ENCODE measurements around the gene SLC16A10. TPM values are rescaled to one million over a fixed set of nuclear protein-coding genes. Genes with fewer than 3 reads are reported as not detected.

Gene SLC16A10
- total RNA-seq, 2 donors from 2014 or later = 8.7 to 13.8 TPM

GRCh38 chr6:111147440-111147839, 60.1 kb downstream of the SLC16A10 start:
- peaks cover 7% of the 10 kb centered on the region for H3K36me3 Mint-ChIP-seq (ENCODE audit: low read depth)
- WGBS, 2 experiments (ENCODE audit: insufficient coverage in 1 of 2, insufficient read length in 1 of 2) = 86 to 96% methylated on average over 1 to 3 of the region's 3 CpGs
- DNase-seq = no peak
- H3K9me3 ChIP-seq (ENCODE audit: control insufficient read depth, low read length) = peaks cover 2% of the 10 kb centered on the region
- no peak for TF ChIP-seq CTCF (conservative IDR thresholded peaks at IDR 0.05)
- H3K9ac ChIP-seq (ENCODE audit: extremely low read depth, low read length, poor library complexity, severe bottlenecking) = no peak overlapping the region
- no peaks in the 10 kb centered on the region for H3K4me1 ChIP-seq (ENCODE audit: control insufficient read depth, insufficient read depth, low read length)
- H3K4me3 Mint-ChIP-seq = no peak overlapping the region
- H3K36me3 ChIP-seq (ENCODE audit: control insufficient read depth, insufficient read depth, low read length) = no peaks in the 10 kb centered on the region
- H3K27ac Mint-ChIP-seq = no peak overlapping the region
- H3K4me1 Mint-ChIP-seq = peaks cover 17% of the 10 kb centered on the region
- H3K27ac ChIP-seq (ENCODE audit: low read depth, low read length) = no peak overlapping the region
- H3K27me3 Mint-ChIP-seq (ENCODE audit: insufficient read depth) = peaks cover 2% of the 10 kb centered on the region
- peaks cover 9% of the 10 kb centered on the region for H3K9me3 Mint-ChIP-seq
- H3K4me3 ChIP-seq (ENCODE audit: low read length) = no peak overlapping the region
- no peaks in the 10 kb centered on the region for H3K27me3 ChIP-seq (ENCODE audit: control insufficient read depth, insufficient read depth, low read length, poor library complexity, severe bottlenecking)

GRCh38 chr6:111148110-111148509, 60.8 kb downstream of the SLC16A10 start:
- H3K36me3 ChIP-seq (ENCODE audit: control insufficient read depth, insufficient read depth, low read length) = no peaks in the 10 kb centered on the region
- 87% methylated on average over 1 of the region's 1 CpG; no CpG with 5 or more reads in 1 of the 2 experiments for WGBS, 2 experiments (ENCODE audit: insufficient coverage in 1 of 2, insufficient read length in 1 of 2)
- H3K9ac ChIP-seq (ENCODE audit: extremely low read depth, low read length, poor library complexity, severe bottlenecking) = no peak overlapping the region
- Mint-ChIP-seq H3K27me3 (ENCODE audit: insufficient read depth) (peaks cover 2% of the 10 kb centered on the region), H3K36me3 (ENCODE audit: low read depth) (peaks cover 7% of the 10 kb centered on the region), H3K27ac (no peak overlapping the region), H3K4me1 (peaks cover 17% of the 10 kb centered on the region), H3K9me3 (peaks cover 9% of the 10 kb centered on the region), H3K4me3 (no peak overlapping the region)
- TF ChIP-seq CTCF (conservative IDR thresholded peaks at IDR 0.05) = no peak
- H3K4me1 ChIP-seq (ENCODE audit: control insufficient read depth, insufficient read depth, low read length) = no peaks in the 10 kb centered on the region
- H3K27me3 ChIP-seq (ENCODE audit: control insufficient read depth, insufficient read depth, low read length, poor library complexity, severe bottlenecking) = no peaks in the 10 kb centered on the region
- no peak overlapping the region for H3K27ac ChIP-seq (ENCODE audit: low read depth, low read length)
- no peaks in the 10 kb centered on the region for H3K9me3 ChIP-seq (ENCODE audit: control insufficient read depth, low read length)
- H3K4me3 ChIP-seq (ENCODE audit: low read length) = no peak overlapping the region
- no peak for DNase-seq

- Histone ChIP-seq H3K9me3 (ENCODE audit: control insufficient read depth, low read length) (no peaks in the 10 kb centered on the region), H3K4me1 (ENCODE audit: control insufficient read depth, insufficient read depth, low read length) (no peaks in the 10 kb centered on the region), H3K27me3 (ENCODE audit: control insufficient read depth, insufficient read depth, low read length, poor library complexity, severe bottlenecking) (no peaks in the 10 kb centered on the region), H3K4me3 (ENCODE audit: low read length) (no peak overlapping the region), H3K27ac (ENCODE audit: low read depth, low read length) (no peak overlapping the region), H3K36me3 (ENCODE audit: control insufficient read depth, insufficient read depth, low read length) (no peaks in the 10 kb centered on the region), H3K9ac (ENCODE audit: extremely low read depth, low read length, poor library complexity, severe bottlenecking) (no peak overlapping the region)
- Mint-ChIP-seq H3K27ac (no peak overlapping the region), H3K4me3 (no peak overlapping the region), H3K36me3 (ENCODE audit: low read depth) (peaks cover 5% of the 10 kb centered on the region), H3K9me3 (peaks cover 4% of the 10 kb centered on the region), H3K27me3 (ENCODE audit: insufficient read depth) (peaks cover 2% of the 10 kb centered on the region), H3K4me1 (peaks cover 17% of the 10 kb centered on the region)
- no peak for TF ChIP-seq CTCF (conservative IDR thresholded peaks at IDR 0.05)
- DNase-seq = no peak
- 100% methylated on average over 1 of the region's 1 CpG; no CpG with 5 or more reads in 1 of the 2 experiments for WGBS, 2 experiments (ENCODE audit: insufficient coverage in 1 of 2, insufficient read length in 1 of 2)
These were observed 63.3 kb downstream of the SLC16A10 start for GRCh38 chr6:111150577-111150976.
